ENCODE data around the gene MMP25.

GRCh38 chr16:3054965-3055733, 8.8 kb downstream of the MMP25 start:
- no peak for TF ChIP-seq CTCF (IDR thresholded peaks at IDR 0.05)
- no peak for TF ChIP-seq POLR2A (IDR thresholded peaks at IDR 0.05; ENCODE audit: low read depth)
